ENCODE results near the gene SH3RF3.

The SH3RF3 gene

DNA sequence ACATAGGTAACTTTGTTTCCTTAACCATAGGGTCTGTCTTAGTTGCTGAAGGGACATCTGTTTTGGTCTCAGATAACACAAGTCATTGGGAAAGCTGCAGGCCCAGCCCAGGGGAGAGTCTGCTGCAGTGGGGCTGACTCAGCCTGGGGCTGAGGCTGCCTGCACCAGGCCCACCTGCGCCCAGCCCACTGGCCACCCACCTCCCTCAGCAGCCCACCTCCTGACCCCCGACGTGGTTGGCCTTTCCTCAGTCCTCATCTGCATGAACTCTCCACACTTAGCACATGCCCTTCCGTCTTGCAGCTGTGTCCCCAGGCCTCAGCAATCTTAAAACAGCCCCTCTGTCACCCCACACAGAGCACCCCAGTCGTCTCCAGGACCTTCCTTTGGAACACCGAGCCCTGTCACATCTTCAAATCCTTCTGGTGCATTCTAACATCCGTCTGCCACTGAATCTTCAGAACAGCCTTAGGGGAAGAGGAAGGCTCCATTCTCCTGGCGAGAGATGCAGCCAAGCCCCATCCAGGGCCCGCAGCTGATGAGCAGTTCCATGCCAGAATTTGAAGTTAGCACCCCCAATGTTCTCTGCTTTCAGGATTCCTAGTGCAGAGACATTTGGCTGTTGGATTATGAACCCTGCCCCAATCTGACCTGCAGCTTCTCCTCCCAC lies 253.4 kb downstream of the SH3RF3 start:
- DNase-seq, result peak; percentile 59

DNA sequence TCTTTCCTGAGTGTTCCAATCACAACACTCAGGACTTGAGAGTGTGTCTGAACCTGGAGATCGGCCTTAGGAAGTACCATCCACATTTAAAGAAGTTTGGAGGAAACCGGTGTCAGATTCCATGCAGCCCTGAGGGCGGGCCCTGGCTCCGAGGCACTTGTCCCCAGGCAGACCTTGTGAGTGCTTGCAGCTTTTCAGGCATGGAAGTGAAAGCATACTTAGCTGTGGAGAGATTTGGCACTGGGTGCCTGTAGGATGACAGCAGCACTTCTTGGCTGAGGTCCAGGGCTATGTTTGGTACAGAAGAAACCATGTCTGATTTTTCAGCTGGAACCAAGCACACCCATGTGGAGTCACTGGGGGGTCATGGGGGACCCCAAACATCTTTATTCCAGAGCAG lies 253.9 kb downstream of the SH3RF3 start:
- peak; percentile 45 for DNase-seq

DNA sequence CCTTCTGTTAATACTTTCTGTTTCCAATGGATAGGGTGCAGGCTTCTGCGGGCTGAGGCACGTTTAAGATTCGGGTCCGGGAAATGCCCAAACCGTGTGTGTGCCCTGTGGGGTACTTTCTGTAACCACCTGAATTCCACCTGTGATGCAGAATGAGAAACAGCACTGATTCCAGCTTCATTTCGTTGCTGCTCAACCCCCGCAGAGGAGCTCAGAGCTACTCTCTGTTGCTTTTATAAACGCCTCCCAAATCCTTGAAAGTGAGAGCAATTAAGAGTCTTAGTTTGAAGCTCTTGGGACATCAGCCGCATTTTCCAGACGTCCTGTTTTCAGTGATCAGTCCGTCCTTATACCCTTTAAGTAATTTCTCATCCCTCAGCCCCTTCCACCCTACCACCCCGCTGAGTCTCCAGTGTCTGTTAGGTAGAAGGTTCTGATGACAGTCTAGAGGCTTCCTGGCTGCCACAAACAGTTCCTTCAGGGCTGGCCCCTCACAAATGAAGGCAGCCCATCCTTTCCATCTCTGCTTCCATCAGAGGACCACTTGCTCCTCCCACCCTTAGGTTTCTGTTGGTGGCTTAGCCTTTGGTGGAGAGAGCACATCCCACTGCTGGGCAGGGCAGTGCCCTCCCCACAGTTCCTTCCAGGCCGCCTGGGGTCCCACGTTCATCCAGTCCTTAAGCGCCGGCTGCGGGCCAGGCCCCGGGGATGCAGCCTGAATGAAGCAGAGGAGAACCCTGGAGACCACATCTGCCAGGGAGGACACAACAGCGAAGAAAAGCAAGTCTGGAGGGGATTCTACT lies 254.7 kb downstream of the SH3RF3 start:
- DNase-seq, result peak; percentile 47

- peak; percentile 19 for DNase-seq
Observed at GRCh38 chr2:109384308-109385271, 255.6 kb downstream of the SH3RF3 start.

DNA sequence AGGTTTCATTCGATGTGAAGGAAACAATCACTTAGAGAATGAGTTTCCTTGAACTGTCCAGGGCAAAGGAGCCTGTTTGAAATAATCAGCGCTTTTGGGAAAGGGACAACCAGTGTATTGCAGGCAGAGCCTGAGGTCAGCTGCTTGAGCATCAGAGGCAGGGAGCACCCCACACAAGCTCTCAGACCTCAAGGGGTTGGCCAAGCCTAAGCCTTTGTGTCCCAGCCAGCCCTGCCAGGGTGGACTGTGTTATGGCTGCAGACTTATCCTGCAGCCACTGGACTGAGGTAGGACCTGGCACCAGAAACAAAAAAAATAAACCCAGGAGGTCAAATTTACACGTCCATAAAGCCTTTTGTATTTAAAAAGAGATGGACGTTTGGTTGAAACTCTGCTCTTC lies 256.5 kb downstream of the SH3RF3 start:
- DNase-seq, result peak; percentile 34

DNA sequence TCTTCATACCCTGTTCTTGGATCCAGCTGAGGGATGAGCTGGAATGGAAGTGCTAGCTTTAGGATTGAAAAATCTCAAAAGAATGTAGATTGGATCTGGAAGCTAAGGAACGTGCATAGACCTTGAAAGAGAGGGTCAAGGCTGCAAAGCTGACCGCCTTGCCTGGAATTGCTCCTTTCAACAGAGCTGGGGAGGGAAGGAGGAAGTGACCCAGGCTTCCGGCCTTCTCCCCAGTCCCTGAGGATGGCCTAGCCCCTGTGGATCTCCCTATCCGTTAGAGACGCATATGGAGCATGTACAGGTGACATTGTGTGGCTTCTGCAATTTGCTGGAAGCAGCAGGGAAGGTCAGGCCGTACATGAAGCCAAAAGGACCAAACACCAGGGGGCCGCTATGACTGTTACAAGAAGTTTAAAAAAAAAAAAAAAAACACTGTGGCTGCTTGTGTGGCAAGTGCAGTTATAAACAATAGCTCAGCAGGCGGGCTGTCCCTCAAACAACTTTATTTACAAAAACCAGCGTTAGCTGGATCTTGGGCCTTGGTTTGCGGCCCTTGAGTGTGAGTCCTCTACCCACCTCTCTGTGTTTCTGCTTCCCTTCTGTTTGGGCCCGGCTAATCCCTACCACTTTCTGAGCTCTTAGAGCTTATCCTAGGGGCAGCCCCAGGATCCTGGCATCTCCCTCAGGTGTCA lies 257.1 kb downstream of the SH3RF3 start:
- peak; percentile 50 for DNase-seq

DNA sequence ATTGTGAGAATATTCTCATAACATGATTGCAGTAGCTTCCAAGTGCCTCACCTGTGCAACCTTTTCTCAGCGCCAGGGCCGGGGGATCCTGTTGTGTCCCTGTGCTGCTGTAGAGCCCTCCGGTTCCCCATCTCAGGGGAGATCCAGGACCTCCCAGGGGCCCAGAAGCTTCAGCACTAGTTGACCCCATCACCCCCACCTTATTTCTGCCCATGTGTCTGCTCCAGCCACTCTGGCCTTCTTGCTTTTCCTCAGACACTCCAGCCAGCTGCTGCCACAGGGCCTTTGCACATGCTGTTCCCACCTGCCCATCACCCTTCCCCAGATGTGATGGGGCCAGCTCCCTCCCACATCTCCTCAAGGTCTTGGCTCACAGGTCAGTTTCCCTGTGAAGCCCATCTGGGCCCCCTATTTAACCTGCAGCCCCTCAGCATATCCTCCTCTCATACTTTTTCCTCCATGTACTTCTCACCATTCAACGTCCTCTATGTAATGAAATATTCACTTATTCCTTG lies 258.3 kb downstream of the SH3RF3 start:
- no peak for DNase-seq

GRCh38 chr2:109387778-109388469 lies 258.9 kb downstream of the SH3RF3 start:
- DNase-seq, result no peak

GRCh38 chr2:109391243-109391642 lies 262.2 kb downstream of the SH3RF3 start:
- no peak for DNase-seq

DNA sequence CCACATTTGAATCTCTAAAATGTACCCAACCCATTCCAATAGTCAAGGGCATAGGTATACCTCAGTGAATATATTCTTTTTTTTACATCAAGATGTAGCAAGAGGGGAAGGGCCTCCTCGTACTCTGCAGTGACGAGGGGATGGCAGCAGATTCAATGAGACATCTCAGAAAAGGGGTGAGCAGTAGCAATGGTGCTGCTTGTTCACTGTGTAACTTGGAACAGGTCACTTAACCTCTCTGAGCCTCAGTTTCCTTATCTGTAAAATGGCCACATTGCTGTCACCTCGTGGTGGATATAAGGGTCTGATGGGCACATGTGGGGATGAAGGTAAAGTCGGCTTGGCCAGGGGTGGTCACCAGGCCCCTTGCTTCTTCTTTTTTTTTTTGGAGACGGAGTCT lies 263.1 kb downstream of the SH3RF3 start:
- DNase-seq, result no peak

- DNase-seq, result no peak
Observed at GRCh38 chr2:109392816-109393661, 264.0 kb downstream of the SH3RF3 start.

DNA sequence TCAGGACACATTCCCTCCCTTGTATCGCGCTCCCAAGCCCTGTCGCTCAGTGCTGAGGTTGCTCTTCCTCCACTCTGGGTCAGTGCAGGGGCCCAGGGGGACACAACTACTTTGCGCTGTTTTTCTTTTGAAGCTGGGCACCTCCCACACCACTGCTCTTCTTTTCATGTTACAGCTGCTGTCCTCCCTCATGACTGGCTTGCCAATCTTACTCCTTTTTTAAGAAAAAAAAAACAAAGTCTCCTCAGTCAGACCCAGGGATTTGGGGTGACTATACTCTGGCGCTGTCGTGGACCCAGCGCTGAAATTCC lies 264.6 kb downstream of the SH3RF3 start:
- DNase-seq, result no peak

DNA sequence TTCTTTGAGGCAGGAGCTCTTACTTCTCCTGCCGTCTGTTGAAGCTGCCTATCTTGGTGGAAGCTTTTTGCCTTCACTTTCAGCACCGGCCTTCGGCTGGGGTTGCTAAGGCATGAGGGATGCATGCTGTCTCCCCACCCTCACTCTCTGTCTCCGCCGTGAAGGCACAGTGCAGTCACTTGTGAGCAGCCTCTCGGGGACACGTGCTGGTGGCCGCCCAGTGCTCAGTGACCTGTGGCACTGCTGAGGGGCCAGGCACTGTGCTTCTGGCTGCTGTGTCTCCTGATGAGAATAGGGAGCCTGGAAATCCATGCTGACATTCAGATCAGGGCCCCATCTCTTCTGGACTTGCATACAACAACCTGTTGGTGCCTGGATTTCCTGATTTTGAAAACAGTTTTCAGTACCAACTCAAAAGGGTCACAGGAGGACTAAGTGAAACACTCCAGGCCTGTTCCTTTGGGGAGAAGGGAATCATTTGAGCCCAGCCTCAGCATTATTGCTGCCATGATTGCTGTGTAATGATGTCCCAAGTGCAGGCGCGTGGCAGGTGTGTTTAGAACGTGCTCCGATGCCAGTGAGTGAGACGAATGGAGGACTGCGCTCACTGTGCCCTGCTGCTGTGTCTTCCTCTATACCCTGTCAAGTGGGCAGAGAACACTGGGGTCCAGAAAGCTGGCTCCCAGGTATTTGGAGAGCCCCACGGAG lies 266.6 kb downstream of the SH3RF3 start:
- no peak for DNase-seq

DNA sequence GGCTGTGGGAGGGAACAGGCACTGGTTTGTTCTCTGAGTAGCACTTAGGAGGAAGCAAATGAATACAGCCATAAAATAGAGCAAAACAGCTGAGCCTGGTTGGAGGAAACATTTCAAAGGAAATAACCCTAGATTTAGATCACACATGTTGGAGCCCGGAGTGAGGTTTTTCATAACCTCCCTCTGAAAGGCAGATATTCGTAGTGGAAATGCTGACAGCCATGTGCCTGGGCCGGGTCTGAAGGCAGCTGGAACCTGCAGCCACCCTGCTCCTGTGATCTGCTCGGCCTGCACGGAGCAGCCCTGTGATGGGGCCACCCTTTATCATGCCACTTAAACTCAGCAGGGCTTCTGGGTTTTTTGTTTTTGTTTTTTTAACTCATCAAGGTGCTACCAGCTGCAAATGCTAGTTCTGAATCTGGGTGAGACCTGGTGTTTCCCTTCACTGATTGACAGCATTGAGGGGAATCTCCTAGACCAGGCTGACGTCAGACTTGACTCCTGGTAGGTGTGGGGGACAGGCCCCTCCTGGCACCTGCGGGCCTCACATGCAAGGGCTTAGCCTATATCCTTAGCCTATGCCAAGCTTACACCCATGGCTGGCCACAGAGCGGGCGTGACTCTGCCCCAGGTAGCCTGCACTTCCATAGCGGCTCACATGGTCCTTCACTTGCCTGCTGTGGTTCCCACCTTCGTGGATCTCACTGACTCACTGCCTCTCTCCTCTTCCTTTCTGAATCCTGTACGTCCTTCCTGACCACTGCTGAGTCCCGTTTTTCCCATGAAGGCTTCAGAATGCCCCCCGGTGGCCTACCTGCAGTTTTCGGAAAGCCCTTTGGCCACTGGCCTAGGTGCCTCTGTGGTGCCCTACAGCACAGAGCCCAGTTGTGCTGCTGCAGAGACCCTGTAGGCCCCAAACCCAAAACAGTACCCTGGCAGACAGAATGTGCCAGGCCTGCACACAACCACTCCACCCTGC lies 267.5 kb downstream of the SH3RF3 start:
- DNase-seq, result no peak

- DNase-seq, result peak; percentile 80
Observed at GRCh38 chr2:109397893-109398292, 268.9 kb downstream of the SH3RF3 start.

DNA sequence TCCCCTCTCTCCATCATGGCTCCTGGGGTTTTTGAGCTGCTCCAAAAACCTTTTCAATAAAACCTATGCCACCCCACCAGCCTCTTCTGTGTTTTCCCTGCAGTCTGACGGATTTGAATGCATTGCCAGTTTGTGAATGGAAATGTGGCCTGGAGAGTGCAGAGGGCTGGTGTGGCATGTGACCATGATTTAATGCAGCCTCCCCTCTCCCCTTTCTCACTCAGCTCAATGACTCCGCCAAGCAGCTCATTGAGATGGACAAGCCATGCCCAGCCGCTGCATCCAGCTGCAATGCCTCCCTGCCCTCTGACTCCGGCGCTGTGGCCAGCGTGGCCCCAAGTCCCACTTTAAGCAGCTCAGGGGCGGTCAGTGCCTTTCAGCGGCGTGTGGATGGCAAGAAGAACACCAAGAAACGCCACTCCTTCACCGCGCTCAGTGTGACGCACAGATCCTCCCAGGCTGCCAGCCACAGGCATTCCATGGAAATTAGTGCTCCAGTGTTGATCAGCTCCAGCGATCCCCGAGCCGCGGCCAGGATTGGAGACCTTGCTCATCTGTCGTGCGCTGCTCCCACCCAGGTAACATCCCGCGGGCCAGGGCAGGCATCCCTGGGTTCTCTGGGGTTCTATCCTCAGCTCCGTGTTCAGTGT lies 269.5 kb downstream of the SH3RF3 start:
- no peak for DNase-seq

GRCh38 chr2:109399066-109399465 lies 270.1 kb downstream of the SH3RF3 start:
- DNase-seq, result no peak

- DNase-seq, result no peak
Observed at GRCh38 chr2:109400102-109400501, 271.1 kb downstream of the SH3RF3 start.

DNA sequence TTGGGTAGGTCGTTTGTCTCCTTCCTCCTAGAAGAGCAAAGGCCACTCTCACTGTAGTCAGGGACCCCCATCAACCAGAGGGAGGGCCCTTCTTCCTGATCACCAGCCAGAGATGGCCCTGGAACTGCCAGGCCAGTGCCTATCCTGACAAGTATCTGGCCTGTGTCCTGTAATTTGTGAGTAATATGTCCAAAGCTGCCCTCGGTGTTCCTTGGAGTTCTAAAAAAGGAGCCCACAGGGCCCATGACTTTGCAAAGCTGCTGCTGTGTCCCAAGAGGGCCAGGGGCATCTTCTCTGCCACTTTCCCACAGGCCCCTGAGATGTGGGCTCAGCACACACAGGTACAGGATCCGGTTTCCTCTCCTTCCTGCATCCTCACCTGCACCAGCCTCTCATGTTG lies 272.4 kb downstream of the SH3RF3 start:
- DNase-seq, result no peak

Measured in islet precursor cell (in vitro differentiated cells).